Endothelial cell of umbilical vein (primary cell): ENCODE data around the gene PPM1N. TPM values are rescaled to one million over a fixed set of nuclear protein-coding genes. Genes with fewer than 3 reads are reported as not detected.

Source experiments
- BruUV-seq: library from RNA; stranded (reverse); fragments of 400-500 nt; replicated peaks from 2 replicates; lab custom pipeline; 2021; lab: Mats Ljungman, UMichigan
- CTCF ChIA-PET: fragments of 300-600, 350-600 bp; sonication (Branson Sonifier 250); formaldehyde crosslinking; loops from one replicate; lab custom pipeline; 2021; ENCODE audit warnings: antibody characterized with exemption, inconsistent platforms; lab: Charles Lee
- POLR2A ChIA-PET: fragments of 300-600, 350-600 bp; sonication (Branson Sonifier 250); formaldehyde crosslinking; loops from one replicate; lab custom pipeline; 2021; ENCODE audit warnings: antibody characterized with exemption, inconsistent platforms; lab: Charles Lee
- DNase-seq: peaks from one replicate; pipeline ENCODE4 v3.0.0-alpha.2; 2011; ENCODE audit warnings: low read depth, low spot score
- FAIRE-seq: peaks from 2 replicates; lab custom pipeline; 2011; peaks lifted over from hg19 to GRCh38; lab: Jason Lieb, UNC
- H2AFZ ChIP-seq: 2 replicates; pipeline ENCODE4 v1.6.0; 2012; ENCODE audit warnings: low read depth, low read length, control low read depth, inconsistent platforms
- H3K27ac ChIP-seq: 2 replicates; pipeline ENCODE4 v1.5.1; 2011; ENCODE audit warnings: low read depth, mild to moderate bottlenecking, control low read depth, low read length, moderate library complexity; ENCODE audit not compliant: insufficient read depth
- H3K27me3 ChIP-seq, 2 experiments: 2 replicates each; pipeline versions ENCODE4 v1.6.0 to v1.6.1; 2011; ENCODE audit warnings: low read length in 2 of 2, mixed read lengths in 1 of 2; ENCODE audit not compliant: control insufficient read depth in 2 of 2, insufficient read depth in 2 of 2
- H3K36me3 ChIP-seq, 2 experiments: 2 replicates in 1 of 2; 3 replicates in 1 of 2; pipeline ENCODE4 v1.5.1; 2011; ENCODE audit warnings: low read length in 2 of 2, mild to moderate bottlenecking in 1 of 2, moderate library complexity in 1 of 2; ENCODE audit not compliant: control insufficient read depth in 2 of 2, insufficient read depth in 2 of 2; ENCODE audit errors: extremely low read depth in 1 of 2
- H3K4me1 ChIP-seq: 3 replicates; pipeline ENCODE4 v1.5.1; 2011; ENCODE audit warnings: mild to moderate bottlenecking, low read length; ENCODE audit not compliant: control insufficient read depth, insufficient read depth; ENCODE audit errors: extremely low read depth
- H3K4me2 ChIP-seq: 2 replicates; pipeline ENCODE4 v1.6.1; 2011; ENCODE audit warnings: low read length, control low read depth, mixed read lengths; ENCODE audit not compliant: insufficient read depth
- H3K4me3 ChIP-seq, 3 experiments: fragments of 200-600 bp in 1 of 3; sonication (generic), shearing (Covaris generic) in 1 of 3; replicated peaks in 1 of 3; 2 replicates each; pipeline ENCODE4 v1.5.1; 2011 to 2016; ENCODE audit warnings: control low read depth in 3 of 3, low read length in 3 of 3, mild to moderate bottlenecking in 2 of 3, inconsistent platforms in 1 of 3, low read depth in 1 of 3, moderate library complexity in 1 of 3; ENCODE audit not compliant: insufficient read depth in 1 of 3
- H3K79me2 ChIP-seq: 2 replicates; pipeline ENCODE4 v1.6.0; 2012; ENCODE audit warnings: low read length, inconsistent platforms; ENCODE audit not compliant: control insufficient read depth, insufficient read depth
- H3K9ac ChIP-seq: replicated peaks from 2 replicates; pipeline ENCODE3; 2011; ENCODE audit warnings: low read length, control low read depth; ENCODE audit not compliant: insufficient read depth; ENCODE audit errors: extremely low read depth
- H3K9me1 ChIP-seq: replicated peaks from 3 replicates; pipeline ENCODE4 v1.6.0; 2011; ENCODE audit warnings: mild to moderate bottlenecking, low read length; ENCODE audit not compliant: control insufficient read depth, insufficient read depth; ENCODE audit errors: extremely low read depth
- H3K9me3 ChIP-seq: replicated peaks from 2 replicates; pipeline ENCODE4 v1.5.1; 2012; ENCODE audit warnings: low read length, inconsistent platforms; ENCODE audit not compliant: control insufficient read depth, insufficient read depth
- H4K20me1 ChIP-seq: replicated peaks from 2 replicates; pipeline ENCODE3; 2011; ENCODE audit warnings: mild to moderate bottlenecking, low read length; ENCODE audit not compliant: control insufficient read depth, insufficient read depth; ENCODE audit errors: extremely low read depth
- CTCF ChIP-seq, 2 donors: IDR thresholded peaks; 1 replicate in 1 of 2; 2 replicates in 1 of 2; pipeline ENCODE4 v1.5.1; 2011; ENCODE audit warnings: low read length in 2 of 2, mild to moderate bottlenecking in 2 of 2, moderate library complexity in 2 of 2, control low read depth in 1 of 2, inconsistent platforms in 1 of 2, low read depth in 1 of 2; ENCODE audit not compliant: insufficient read depth in 1 of 2; ENCODE audit errors: extremely low read depth in 1 of 2
- EZH2 ChIP-seq: IDR thresholded peaks from 2 replicates; pipeline ENCODE4 v1.6.1; 2012; ENCODE audit warnings: borderline replicate concordance, low read depth, mild to moderate bottlenecking, moderate library complexity, low read length, inconsistent platforms; ENCODE audit not compliant: severe bottlenecking
- FOS ChIP-seq: IDR thresholded peaks from 2 replicates; pipeline ENCODE4 v1.6.1; 2011; ENCODE audit warnings: mild to moderate bottlenecking, low read length, moderate library complexity, borderline replicate concordance; ENCODE audit not compliant: insufficient read depth
- GATA2 ChIP-seq: IDR thresholded peaks from 2 replicates; pipeline ENCODE4 v1.7.0; 2011; ENCODE audit warnings: low read depth, mild to moderate bottlenecking, moderate library complexity, mixed read lengths, low read length; ENCODE audit not compliant: insufficient read length, insufficient read depth
- JUN ChIP-seq: IDR thresholded peaks from 2 replicates; pipeline ENCODE4 v1.6.1; 2011; ENCODE audit warnings: borderline replicate concordance, low read depth; ENCODE audit not compliant: insufficient read length, insufficient read depth
- MYC ChIP-seq: IDR thresholded peaks from one replicate; pipeline ENCODE4 v1.6.1; 2011; ENCODE audit warnings: mild to moderate bottlenecking, low read depth, low read length
- POLR2A ChIP-seq: IDR thresholded peaks from 2 replicates; pipeline ENCODE4 v1.6.1; 2012; ENCODE audit warnings: low read depth, mild to moderate bottlenecking, control low read depth, low read length
- POLR2AphosphoS5 ChIP-seq: IDR thresholded peaks from 2 replicates; pipeline ENCODE4 v1.6.1; 2012; ENCODE audit warnings: low read depth, mild to moderate bottlenecking, control low read depth, low read length, moderate library complexity; ENCODE audit not compliant: insufficient read depth
- dilution Hi-C: fragments of 300-500 bp; cut with MboI; formaldehyde crosslinking; loops from one replicate; pipeline ENCODE4 v1.15.0; 2019; ENCODE audit warnings: low sequenced_read_pairs; ENCODE audit not compliant: extremely low pct_ligation_motif_present
- intact Hi-C: fragments of 100-400 bp; cut with micrococcal nuclease; formaldehyde crosslinking; loops from one replicate; pipeline ENCODE4 v1.10.0; 2022
- polyA plus RNA-seq, 4 experiments: library from polyadenylated mRNA; depleted of rRNA in 3 of 4; stranded (reverse) in 3 of 4; unstranded in 1 of 4; fragments of >200 nt; gene quantifications; 2 replicates each; pipeline versions ENCODE4 v1.2.1 to v1.2.3, GENCODE V29; 2011 to 2012; ENCODE audit warnings: missing spikeins in 1 of 4
- total RNA-seq: library from RNA; stranded (reverse); gene quantifications from 2 replicates; pipeline ENCODE4 v1.2.3, GENCODE V29; 2021
- TF ChIP-seq, protein P1 (sequence below): IDR thresholded peaks from 2 replicates; pipeline ENCODE4 v1.6.1; 2011; ENCODE audit not compliant: insufficient read depth, insufficient read length

PPM1N gene
- total and polyA plus RNA-seq, 2 donors (not counting 3 experiments of a cell fraction or from before 2014, with no cell fraction given), result 0.40 to 0.48 TPM

GRCh38 chr19:45478454-45479238 lies 19.6 kb upstream of the PPM1N start:
- ChIA-PET POLR2A (interaction anchor here (0.5 to 2.1 kb wide), 5 partner anchors 9 to 39 kb away, joined by 3 to 17 read pairs (median 4); partner anchors contain the start of genes FOSB and VASP), CTCF (interaction anchor here (0.6 to 9.3 kb wide), 39 partner anchors 11 to 278 kb away, joined by 3 to 891 read pairs (median 8); partner anchors contain the start of genes ERCC1, ERCC2, FOSB and PPP1R13L)
- BruUV-seq, result TSS peak; percentile 99
- peak overlapping the region; percentile 95 for H3K9ac ChIP-seq
- H3K27me3 ChIP-seq, result no peaks in the 10 kb centered on the region
- H3K4me1 ChIP-seq, result peaks cover 3% of the 10 kb centered on the region
- no peaks in the 10 kb centered on the region for H3K9me1 ChIP-seq
- no peaks in the 10 kb centered on the region for H4K20me1 ChIP-seq
- TF ChIP-seq POLR2AphosphoS5 (peak; percentile 42), EZH2 (no peak), CTCF (IDR thresholded peaks at IDR 0.05; ENCODE audit: extremely low read depth in 1 of 2, insufficient read depth in 1 of 2, low read depth in 1 of 2, low read length in 2 of 2) (peak; percentile 91 to 95), MYC (no peak), GATA2 (peak; percentile 17), POLR2A (no peak), FOS (peak; percentile 56), JUN (peak; percentile 8)
- TF ChIP-seq, protein P1, sequence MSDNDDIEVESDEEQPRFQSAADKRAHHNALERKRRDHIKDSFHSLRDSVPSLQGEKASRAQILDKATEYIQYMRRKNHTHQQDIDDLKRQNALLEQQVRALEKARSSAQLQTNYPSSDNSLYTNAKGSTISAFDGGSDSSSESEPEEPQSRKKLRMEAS, result no peak
- H3K4me3 ChIP-seq, result peak overlapping the region; percentile 13 to 71 (median 46)
- DNase-seq (peak; percentile 92), FAIRE-seq (peak; percentile 93)
- H3K79me2 ChIP-seq, result no peaks in the 10 kb centered on the region
- intact Hi-C loops (loop anchor here (1.0 kb wide), 5 partner anchors 9 to 73 kb away; partner anchors contain the start of gene PPP1R13L), dilution Hi-C loops (no loop called here)
- H2AFZ ChIP-seq, result peak overlapping the region; percentile 49
- H3K27ac ChIP-seq, result peak overlapping the region; percentile 96
- no peaks in the 10 kb centered on the region for H3K36me3 ChIP-seq
- no peaks in the 10 kb centered on the region for H3K9me3 ChIP-seq
- peak overlapping the region; percentile 87 for H3K4me2 ChIP-seq
